OCI-LY1 (cell line): ENCODE data around the gene DNAJB8.

Experiments
- H2AFZ ChIP-seq: fragments of 200-600 bp; sonication (generic), shearing (Covaris generic); 2 replicates; pipeline ENCODE4 v1.6.0; 2014; ENCODE audit warnings: antibody characterized with exemption, mild to moderate bottlenecking, low read length
- H3F3A ChIP-seq: fragments of 200-600 bp; sonication (generic), shearing (Covaris generic); 2 replicates; pipeline ENCODE4 v1.6.0; 2014; ENCODE audit warnings: mild to moderate bottlenecking, antibody characterized with exemption, low read length, moderate library complexity; ENCODE audit not compliant: insufficient read depth
- H3K27ac ChIP-seq: fragments of 200-600 bp; sonication (generic); 2 replicates; pipeline ENCODE4 v1.5.1; 2014; ENCODE audit warnings: low read length, mixed run types, mild to moderate bottlenecking, low read depth; ENCODE audit not compliant: poor library complexity, severe bottlenecking
- H3K27me3 ChIP-seq: fragments of 200-600 bp; sonication (generic); 2 replicates; pipeline ENCODE4 v1.6.0; 2014; ENCODE audit warnings: antibody characterized with exemption, mild to moderate bottlenecking, low read length, moderate library complexity; ENCODE audit not compliant: insufficient read depth
- H3K36me3 ChIP-seq: fragments of 200-600 bp; sonication (generic); 2 replicates; pipeline ENCODE4 v1.6.1; 2014; ENCODE audit warnings: mild to moderate bottlenecking, antibody characterized with exemption, low read length, moderate library complexity, mixed read lengths; ENCODE audit not compliant: insufficient read depth
- H3K4me1 ChIP-seq: fragments of 200-600 bp; sonication (generic); 2 replicates; pipeline ENCODE4 v1.5.1; 2014; ENCODE audit warnings: mild to moderate bottlenecking, low read length, moderate library complexity; ENCODE audit not compliant: insufficient read depth, severe bottlenecking
- H3K4me2 ChIP-seq: fragments of 200-600 bp; sonication (generic), shearing (Covaris generic); 2 replicates; pipeline ENCODE4 v1.6.1; 2014; ENCODE audit warnings: low read length
- H3K4me3 ChIP-seq: fragments of 200-600 bp; sonication (generic); 2 replicates; pipeline ENCODE4 v1.5.1; 2014; ENCODE audit warnings: low read length, low read depth, mild to moderate bottlenecking, mixed read lengths; ENCODE audit not compliant: poor library complexity, severe bottlenecking
- H3K79me2 ChIP-seq: fragments of 200-600 bp; shearing (Covaris generic); 2 replicates; pipeline ENCODE4 v1.6.1; 2016; ENCODE audit warnings: mixed run types, low read length, mixed read lengths; ENCODE audit not compliant: insufficient read depth
- H3K9ac ChIP-seq: fragments of 200-600 bp; sonication (generic), shearing (Covaris generic); 2 replicates; pipeline ENCODE4 v1.6.1; 2014; ENCODE audit warnings: mild to moderate bottlenecking, low read length, mixed read lengths
- H3K9me2 ChIP-seq: fragments of 200-600 bp; sonication (generic), shearing (Covaris generic); 2 replicates; pipeline ENCODE4 v1.6.1; 2014; ENCODE audit warnings: low read depth, mild to moderate bottlenecking, low read length, mixed read lengths
- H3K9me3 ChIP-seq: fragments of 200-600 bp; shearing (Covaris generic); 2 replicates; pipeline ENCODE4 v1.6.1; 2014; ENCODE audit warnings: low read length, mixed read lengths
- H4K20me1 ChIP-seq: fragments of 200-600 bp; sonication (generic), shearing (Covaris generic); 2 replicates; pipeline ENCODE4 v1.6.0; 2016; ENCODE audit warnings: mild to moderate bottlenecking, low read length; ENCODE audit not compliant: insufficient read depth
- CTCF ChIP-seq: fragments of 200-600 bp; sonication (generic), shearing (Covaris generic); IDR thresholded peaks from 2 replicates; pipeline ENCODE4 v1.5.1; 2017; ENCODE audit warnings: mild to moderate bottlenecking, antibody characterized with exemption, low read length, moderate library complexity, mixed read lengths
- EZH2 ChIP-seq: fragments of 200-600 bp; sonication (generic), shearing (Covaris generic); IDR thresholded peaks from 2 replicates; pipeline ENCODE4 v1.8.0; 2017; ENCODE audit warnings: borderline replicate concordance, mixed run types, mild to moderate bottlenecking, antibody characterized with exemption, low read length, moderate library complexity, mixed read lengths

DNAJB8 gene

GRCh38 chr3:128489674-128489926 is 22.9 kb upstream of the DNAJB8 start:
- no peak overlapping the region for H3K27ac ChIP-seq
- no peaks in the 10 kb centered on the region for H4K20me1 ChIP-seq
- no peaks in the 10 kb centered on the region for H3K79me2 ChIP-seq
- H2AFZ ChIP-seq, result no peak overlapping the region
- no peaks in the 10 kb centered on the region for H3K9me2 ChIP-seq
- no peak overlapping the region for H3K9ac ChIP-seq
- TF ChIP-seq CTCF (no peak), EZH2 (no peak)
- H3K4me3 ChIP-seq, result no peak overlapping the region
- no peak overlapping the region for H3K4me2 ChIP-seq
- H3K9me3 ChIP-seq, result no peaks in the 10 kb centered on the region
- peaks cover 18% of the 10 kb centered on the region; the same call in 1 of the 2 replicates for H3K27me3 ChIP-seq
- no peaks in the 10 kb centered on the region for H3F3A ChIP-seq
- H3K36me3 ChIP-seq, result no peaks in the 10 kb centered on the region
- H3K4me1 ChIP-seq, result no peaks in the 10 kb centered on the region

GRCh38 chr3:128488991-128489673 is 22.4 kb upstream of the DNAJB8 start:
- H3K27me3 ChIP-seq, result peaks cover 18% of the 10 kb centered on the region; the same call in 1 of the 2 replicates
- H3F3A ChIP-seq, result no peaks in the 10 kb centered on the region
- no peaks in the 10 kb centered on the region for H3K4me1 ChIP-seq
- no peak overlapping the region for H3K9ac ChIP-seq
- no peak overlapping the region for H2AFZ ChIP-seq
- H3K27ac ChIP-seq, result no peak overlapping the region
- H3K9me3 ChIP-seq, result no peaks in the 10 kb centered on the region
- H3K4me2 ChIP-seq, result no peak overlapping the region
- H3K4me3 ChIP-seq, result no peak overlapping the region
- H3K36me3 ChIP-seq, result no peaks in the 10 kb centered on the region
- no peaks in the 10 kb centered on the region for H4K20me1 ChIP-seq
- H3K9me2 ChIP-seq, result no peaks in the 10 kb centered on the region
- H3K79me2 ChIP-seq, result no peaks in the 10 kb centered on the region
- TF ChIP-seq EZH2, result no peak
- no peak for TF ChIP-seq CTCF

GRCh38 chr3:128488636-128488990 is 21.9 kb upstream of the DNAJB8 start:
- H3K4me2 ChIP-seq, result no peak overlapping the region
- no peak overlapping the region for H3K4me3 ChIP-seq
- no peak for TF ChIP-seq CTCF
- TF ChIP-seq EZH2, result no peak
- no peak overlapping the region for H2AFZ ChIP-seq
- H3K79me2 ChIP-seq, result no peaks in the 10 kb centered on the region
- H3K36me3 ChIP-seq, result no peaks in the 10 kb centered on the region
- no peak overlapping the region for H3K9ac ChIP-seq
- H3F3A ChIP-seq, result no peaks in the 10 kb centered on the region
- no peaks in the 10 kb centered on the region for H3K9me3 ChIP-seq
- H3K27ac ChIP-seq, result no peak overlapping the region
- H4K20me1 ChIP-seq, result no peaks in the 10 kb centered on the region
- no peaks in the 10 kb centered on the region for H3K4me1 ChIP-seq
- H3K9me2 ChIP-seq, result no peaks in the 10 kb centered on the region
- peaks cover 22% of the 10 kb centered on the region; the same call in 1 of the 2 replicates for H3K27me3 ChIP-seq
